Middle frontal gyrus (tissue), 1 donor: ENCODE results near the gene FYCO1.

Experiments used
- DNase-seq: peaks from one replicate; pipeline ENCODE4 v3.0.0-alpha.2; 2015; ENCODE audit warnings: low spot score; ENCODE audit errors: extremely low spot score

Gene FYCO1

DNA sequence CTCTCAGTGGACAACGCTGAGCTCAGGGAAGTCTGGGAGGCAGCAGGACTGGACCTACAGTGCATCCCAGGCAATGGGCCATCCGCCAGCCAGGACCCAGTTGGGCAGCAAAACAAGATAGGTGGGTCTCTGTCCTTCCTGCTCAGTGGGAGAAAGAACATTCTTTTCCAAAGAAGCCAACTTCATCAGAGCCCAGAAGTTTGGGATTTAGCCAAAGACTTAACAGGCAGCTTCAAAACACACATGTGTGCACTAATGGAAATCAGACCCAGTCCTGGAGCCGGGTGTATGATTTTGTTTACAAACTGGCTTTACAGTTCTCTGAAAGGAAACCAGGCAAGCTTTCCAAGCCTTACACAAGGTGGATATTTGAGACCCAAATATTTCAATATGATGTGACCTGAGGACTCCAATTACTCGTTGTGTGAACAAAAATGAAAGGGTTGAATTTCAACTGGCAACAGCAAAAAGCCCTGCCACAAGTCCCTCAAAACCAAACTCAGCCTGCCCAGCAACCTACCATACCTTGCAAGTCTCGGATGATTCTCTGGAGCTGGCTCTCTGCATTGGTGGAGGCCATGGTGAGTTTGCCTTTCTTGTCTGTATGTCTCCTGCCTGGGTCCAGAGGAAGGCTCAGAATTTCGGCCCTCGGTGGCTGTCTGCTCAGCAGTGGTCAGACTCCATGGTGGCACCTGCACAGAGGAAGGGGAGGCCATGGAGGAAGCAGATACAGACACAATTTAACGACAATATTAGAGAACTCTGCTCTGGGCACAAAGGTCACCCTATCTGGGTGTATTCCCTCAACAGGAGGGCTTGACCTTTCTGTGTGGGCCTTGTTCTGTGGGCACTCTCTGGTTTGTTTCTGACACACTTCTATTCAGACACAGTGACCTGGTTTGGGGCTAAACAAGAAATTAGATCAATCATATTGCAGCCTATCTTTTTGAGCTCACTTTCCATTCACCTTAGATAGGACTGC is 11.0 kb downstream of the FYCO1 start:
- DNase-seq = no peak

DNA sequence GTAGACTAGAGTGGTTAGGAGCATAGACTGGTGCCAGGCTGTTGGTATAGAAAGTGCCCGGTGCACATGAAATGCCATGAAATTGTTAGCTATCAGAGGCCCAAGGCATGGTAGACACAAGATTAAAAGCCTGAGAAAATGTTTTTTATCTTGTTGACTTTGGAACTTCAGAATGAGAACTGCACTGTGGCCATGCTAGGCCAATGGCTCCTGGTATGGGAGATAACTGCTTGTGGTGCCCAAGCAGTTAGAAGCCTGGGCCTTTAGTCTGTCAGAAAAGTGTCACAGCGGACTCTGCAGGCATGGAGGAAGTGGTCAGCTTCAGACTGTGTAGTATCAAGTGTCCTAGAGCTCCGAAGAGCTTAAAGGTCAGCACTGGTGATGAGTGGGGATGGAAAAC is 11.9 kb downstream of the FYCO1 start:
- DNase-seq = no peak

DNA sequence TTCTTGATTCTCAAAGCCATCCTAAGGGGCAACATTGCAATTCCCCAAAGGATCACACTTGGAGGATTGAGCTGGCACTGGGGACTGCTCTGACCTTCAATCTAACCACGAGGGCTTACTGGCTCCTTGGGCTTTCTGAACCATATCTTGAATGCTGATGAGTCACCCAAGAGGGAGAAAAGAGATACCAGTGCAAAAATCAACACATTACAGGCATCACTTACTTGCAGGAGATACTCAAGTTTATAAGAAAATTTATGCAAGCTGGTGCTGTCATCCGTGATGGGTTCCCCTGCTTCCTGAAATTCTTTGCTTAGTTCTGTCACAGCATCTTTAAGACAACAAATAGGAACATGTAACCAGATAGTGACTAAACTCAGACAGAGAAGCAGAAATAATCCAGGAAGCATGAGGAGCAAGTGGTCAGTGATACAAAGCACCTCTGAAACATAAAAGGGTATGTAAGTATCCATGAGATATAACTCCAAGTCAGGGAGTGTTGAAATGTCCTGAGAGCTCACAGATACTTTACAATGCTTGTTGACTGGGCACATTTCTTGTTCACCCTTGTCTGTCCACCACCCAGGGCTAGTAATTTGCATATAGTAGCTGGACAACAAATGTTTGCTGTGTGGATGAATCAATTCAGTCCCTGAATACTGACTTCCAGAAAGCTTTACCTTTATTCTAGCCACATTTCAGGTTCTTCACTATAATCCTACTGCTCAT is 14.1 kb downstream of the FYCO1 start:
- DNase-seq = no peak

DNA sequence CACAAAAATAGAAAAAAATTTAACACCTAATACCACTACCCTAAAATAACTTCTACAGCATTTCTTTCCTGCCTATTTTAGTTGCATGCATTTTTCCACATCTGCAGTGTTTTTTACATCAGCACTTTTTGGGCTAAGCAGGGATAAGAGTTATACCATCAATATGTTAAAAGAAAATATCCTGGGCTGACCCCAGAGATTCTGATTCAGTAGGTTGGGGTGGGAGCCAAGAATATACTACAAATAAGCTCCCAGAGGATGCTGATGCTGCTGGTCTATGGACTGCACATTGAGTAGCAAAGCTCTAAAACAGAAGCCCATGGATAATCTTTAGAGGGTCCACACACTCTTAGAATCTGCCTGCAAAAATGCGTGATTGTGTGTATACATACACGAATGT is 14.8 kb downstream of the FYCO1 start:
- DNase-seq = no peak

DNA sequence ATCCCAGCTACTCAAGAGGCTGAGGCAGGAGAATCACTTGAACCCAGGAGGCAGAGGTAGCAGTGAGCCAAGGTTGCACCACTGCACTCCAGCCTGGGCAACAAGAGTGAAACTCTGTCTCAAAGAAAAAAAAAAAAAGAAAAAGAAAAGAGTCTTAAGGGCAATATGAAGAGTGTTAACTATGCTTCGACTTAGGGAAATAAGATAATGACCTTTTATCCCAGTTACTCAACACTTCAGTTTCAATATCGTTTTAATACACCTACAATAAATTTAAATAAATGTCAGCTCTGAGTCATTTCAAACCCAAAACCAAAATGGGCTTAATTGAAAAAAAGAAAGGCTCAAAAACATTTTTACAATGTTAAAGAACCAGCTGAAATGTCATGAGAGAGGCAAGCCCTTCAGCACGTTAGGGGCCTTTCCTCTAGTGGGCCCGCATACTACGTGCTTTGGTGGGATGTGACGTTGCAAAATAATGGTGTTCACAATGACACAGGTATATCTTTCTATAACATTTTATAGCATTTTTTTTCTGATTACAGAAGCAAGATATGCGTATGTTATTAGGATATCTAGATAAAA is 15.3 kb downstream of the FYCO1 start:
- DNase-seq = no peak

DNA sequence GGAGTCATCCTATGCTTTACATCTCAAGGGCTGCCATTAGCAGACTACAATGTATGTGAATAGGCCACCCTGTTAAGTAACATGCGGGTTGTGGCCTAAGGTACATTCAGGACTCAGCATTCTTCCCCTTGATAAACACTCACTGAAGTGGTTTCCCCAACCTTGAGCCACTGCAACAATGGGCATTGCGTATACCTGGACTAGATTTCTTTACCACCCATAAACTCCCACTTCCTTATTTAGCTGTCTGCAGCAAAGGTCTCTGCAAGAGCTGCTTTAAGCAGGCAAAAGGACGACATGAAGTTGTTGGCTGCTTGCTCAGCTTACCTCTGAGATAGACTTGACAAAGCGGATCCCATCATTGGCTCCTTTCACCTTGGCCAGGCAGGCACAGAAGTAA is 16.2 kb downstream of the FYCO1 start:
- no peak for DNase-seq

DNA sequence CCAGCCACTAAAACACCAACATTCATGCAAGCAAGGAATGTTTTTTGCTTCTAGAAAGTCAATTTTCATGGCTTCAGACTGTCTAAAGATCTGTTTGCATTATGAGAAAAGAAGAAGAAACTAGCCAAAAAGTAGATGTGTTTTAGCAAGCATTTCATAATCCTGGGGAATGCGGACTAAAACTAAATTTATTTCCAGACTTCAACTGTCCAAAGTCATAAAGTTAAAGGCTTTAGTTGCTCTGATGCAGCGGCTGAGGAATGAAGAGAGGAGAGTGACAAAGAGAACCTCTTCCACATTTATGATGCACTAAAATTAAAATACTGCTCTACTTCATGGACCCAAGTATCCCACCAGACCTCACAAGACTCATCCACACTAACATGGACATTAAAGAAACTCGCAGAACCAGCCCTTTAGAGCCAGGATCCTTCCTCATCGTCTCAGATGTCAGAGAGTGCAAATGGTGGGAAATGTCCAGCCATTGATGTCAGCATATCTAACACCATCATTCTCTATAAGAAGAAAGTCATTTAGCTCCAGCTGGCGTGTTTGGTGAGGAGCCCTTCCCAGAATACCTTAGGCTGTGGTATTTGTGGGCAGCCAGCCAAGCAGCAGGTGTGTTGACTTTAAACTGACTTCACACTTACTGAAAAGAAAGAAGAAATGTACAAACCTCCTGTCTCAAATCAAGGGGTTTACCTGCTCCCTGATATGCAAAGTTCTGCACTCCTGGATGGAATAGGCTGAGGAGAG is 17.4 kb downstream of the FYCO1 start:
- no peak for DNase-seq

DNA sequence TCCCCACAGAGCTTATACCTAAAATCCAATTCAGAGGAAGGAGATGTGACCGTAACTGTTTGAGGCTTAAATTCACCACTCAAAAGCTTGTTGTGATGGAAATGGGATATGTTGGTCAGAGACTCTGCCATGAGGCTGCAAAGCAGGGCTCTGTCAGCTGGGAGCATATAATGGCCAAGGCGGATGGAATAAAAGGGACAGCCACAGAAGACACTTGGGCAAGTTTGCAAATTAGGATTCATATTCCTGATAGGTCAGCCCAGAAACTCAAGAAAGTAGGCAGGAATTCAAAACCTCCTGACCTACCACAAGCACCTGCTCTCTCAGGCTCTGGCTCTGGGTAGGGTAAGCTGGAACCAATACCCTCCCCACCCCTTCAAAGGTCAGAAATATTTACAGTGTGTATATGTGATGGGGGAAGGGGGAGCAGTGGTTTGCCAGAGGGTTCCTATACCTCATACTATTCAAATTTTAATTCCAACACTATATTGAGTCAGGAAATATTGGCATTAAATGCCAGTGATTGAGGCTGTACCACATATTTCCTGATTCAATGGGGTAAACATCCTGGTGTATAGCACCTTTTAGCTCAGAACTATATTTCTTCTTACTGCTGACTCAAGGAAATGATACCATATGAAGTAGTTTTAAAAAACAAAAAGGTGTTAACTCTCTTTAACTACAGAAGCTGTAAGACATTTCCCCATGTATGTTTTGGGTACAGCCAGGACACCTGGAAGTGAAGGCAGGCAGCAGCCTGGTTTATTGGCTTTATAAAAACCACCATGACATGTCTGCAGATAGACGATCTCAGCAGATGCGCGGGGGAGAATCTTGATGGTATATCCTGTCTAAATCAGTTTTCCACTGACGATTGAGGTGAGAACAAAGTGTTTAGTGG is 19.2 kb downstream of the FYCO1 start:
- no peak for DNase-seq

DNA sequence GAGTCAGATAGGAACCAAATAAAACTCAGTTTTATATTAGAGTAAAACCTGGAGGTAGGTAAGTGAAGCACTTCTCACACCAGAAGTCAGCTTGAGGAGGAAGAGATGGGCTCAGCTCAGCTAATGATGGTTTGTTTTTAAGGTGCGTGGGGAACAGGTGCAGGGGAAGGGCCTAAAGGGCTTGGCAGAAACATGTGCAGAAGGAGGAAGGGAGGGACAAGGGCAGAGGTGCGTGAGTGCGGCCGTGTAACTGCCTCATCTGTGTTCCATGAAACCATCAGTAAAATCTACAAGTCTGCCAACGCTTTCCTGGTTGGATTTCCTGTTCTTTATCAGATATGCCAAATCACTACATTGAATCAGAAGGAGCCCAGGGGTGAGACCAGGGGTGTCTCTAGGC is 19.9 kb downstream of the FYCO1 start:
- no peak for DNase-seq

DNA sequence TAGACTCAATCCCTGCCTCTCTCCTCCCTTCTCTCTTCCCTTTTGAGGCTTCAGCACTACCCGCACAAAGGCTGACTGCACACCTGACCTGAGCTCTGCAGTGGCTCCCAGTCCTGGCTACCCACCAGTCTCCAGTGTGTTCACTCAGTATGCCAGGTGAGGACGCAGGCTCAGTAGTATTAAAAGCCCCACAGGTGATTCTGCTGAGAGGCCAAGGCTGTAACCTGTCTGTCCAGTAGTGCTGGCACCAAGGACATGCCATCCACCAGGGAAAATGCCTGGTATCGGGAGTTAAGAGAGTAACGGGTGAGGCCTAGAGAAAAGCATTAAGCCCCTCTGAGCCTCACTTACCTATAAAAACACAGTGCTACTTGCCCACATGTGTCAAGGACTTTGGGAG is 20.9 kb downstream of the FYCO1 start:
- no peak for DNase-seq

DNA sequence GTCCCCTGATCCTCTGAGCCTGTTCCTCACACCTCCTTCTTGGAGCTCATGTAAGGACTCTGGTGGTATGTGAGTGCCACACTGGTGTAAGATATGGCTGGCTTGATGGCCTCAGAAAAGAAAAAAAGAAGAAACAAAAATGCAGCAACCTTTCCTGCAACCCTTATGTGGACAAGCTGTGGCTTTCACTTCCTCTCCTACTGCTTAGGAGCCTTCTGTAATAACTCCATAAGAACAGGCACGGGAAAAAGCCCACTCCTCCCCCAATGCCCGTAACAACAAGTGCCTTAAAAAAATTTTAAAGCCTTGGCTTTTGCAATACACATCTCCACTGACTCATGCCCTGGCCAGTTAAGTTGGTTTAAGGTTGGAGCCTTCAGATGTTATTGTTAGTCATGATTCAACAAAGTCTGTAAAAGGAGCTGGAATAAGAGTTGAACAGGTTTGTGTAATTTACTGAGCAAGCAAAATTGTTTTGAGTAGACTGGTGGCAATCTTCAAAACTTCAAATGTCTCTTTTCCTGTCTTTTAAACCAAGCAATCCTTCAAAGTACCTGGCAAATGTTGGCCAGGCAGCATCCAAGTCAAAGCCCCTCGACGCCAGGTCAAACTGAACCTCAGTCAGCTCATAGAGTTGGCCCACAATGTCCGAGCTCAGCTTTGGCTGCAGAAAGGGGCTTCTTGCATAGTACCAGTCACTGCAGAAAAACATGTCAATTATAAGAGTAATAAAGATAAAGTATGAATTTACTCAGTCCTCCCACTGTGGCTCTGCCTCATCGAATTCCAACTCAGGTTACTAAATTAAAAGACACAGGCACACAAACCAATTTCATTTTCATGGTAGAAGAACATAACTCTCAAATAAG is 22.9 kb downstream of the FYCO1 start:
- DNase-seq = no peak

DNA sequence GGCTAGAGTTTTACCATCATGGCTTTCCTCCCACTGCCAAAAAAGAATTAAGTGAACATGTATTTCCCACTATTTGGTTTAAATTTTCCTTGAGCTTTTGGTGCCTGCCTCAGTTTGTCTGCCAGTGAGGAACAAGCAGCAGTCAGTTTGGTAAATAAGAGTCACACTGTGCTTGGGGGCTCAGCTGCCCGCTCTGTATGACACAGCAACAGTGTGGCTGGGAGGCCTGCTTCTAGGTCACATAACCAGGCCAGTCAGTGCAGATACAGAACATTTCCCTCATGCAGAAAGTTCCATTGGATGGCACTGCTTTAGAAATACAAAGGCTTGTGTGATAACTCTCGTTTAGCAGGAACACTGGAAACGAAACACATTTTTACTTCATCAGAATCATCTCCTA is 25.7 kb downstream of the FYCO1 start:
- DNase-seq = no peak

DNA sequence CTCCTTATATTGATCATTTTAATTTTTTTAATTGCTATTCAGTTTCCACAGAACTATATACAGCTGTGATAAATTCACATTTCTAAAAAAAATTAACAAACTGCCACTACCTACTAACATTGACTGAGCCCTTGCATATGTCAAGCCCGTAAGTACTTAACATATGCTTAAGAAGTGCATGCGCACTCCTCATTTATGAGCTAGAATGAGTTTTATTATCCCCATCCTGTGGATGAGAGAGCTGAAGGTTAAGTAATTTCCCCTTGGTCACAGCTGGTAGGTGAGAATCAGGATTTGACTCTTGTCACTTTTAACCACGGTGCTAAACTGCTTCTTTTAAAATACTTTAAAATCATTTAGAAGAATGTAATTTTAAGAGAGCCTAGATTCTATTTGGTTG is 26.5 kb downstream of the FYCO1 start:
- no peak for DNase-seq

DNA sequence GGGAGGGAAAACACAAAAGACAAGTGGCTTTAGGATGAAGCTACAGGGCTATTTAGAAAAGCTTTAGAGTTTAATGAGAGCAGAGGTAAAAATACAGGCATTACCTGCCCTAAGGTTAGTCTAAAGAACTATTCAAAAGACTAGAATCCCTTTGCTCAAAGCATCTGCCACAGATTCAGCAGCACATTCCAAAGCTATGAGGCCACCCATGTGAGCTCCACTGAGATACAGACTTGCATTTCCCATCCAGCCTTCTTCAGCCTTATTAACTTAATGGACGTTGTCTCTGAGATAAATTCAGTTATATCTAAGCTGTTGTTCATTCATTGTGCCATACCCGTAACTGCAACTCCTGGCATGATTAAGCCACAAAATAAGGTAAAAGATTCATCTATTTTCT is 26.9 kb downstream of the FYCO1 start:
- DNase-seq = no peak

DNA sequence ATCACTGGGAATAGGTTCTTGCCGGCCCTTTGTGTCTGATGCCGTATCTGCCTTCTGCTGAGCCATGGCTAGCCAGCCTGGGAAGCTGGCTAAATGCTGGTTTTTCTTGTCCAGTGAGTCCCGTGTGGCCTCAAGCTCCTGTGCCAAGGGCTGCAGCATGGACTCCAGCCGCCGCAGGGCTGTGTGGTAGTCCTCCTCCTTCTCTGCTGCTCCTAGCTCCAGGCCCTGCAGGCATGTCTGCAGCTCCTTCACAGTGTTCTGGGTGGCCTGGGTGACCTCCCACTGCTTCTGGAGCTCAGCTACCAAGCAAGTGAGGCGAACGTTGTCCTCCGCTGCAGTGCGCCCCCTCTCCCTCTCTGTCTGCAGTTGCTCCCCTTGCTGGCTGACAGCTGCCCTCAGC is 27.5 kb downstream of the FYCO1 start:
- no peak for DNase-seq

DNA sequence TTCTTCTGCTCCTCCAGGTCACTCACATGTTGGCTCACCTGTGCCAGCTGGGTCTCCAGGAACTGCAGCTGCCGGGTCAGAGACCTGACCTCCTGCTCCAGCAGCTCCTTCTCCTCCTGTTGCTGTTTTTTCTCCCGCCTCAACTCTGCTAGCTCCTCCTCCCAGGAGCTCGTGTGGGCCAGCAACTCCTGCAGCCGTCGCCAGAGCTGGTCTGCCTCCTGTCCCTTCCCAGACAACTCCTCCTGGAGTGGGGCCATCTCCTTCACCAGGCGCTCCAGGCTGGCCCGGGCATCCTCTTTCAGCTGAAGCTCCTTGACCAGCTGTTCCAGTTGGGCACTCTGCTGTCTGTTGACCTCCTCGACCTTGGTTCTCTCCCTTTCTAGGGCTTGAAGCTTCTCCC is 27.9 kb downstream of the FYCO1 start:
- DNase-seq = no peak

DNA sequence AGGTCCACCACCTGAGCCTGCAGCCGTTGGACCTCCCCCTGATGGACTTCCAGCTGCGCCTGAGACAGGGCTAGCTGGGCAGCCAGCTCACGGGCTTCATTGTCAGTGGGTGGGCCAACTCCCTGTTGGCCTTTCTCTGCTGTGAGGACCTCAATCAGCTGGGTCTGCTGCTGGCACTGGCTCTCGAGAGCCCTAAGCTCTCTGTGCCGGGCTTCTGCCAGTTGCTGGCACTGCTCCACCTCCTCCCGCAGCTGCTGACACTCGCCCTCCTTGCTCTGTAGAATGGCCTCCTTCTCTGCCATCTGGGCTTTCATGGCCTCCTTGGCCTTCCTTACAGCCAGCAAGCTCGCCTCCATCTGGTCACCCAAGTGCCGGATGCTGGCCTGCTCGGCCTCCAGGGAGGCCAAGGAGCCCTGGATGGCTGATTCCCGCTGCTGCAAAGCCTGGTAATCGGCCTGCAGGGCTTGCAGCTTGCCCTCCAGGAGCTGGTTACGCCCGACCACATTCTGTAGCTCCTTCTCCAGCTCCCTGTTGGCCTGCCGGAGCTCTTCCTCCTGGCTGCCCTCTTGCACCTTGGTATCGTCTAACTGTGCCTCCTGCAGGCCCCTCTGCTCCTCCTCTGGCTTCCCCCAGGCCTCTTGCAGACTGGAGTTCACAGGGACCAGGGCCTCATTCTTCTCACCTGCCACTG is 28.5 kb downstream of the FYCO1 start:
- DNase-seq = no peak

DNA sequence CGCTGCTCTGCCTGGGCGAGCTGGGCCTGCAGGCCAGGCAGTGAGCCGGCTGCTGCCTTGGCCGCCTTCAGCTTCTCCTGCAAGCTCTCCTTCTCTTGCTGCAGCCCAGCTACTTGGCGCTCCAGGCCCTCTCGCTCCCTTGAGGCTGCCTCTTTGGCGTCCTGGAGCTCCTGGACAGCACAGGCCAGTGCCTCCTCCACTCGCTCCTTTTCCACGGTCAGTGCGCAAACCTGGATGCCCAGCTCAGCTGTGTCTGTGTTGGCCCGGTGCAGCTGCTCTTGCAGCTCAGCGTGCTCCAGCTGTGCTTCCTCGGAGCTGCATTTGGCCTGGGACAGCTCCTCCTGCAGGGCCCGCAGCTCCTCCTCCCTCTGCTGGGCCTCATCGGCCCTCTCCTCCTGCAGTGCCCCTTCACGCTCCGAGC is 29.2 kb downstream of the FYCO1 start:
- DNase-seq = no peak

DNA sequence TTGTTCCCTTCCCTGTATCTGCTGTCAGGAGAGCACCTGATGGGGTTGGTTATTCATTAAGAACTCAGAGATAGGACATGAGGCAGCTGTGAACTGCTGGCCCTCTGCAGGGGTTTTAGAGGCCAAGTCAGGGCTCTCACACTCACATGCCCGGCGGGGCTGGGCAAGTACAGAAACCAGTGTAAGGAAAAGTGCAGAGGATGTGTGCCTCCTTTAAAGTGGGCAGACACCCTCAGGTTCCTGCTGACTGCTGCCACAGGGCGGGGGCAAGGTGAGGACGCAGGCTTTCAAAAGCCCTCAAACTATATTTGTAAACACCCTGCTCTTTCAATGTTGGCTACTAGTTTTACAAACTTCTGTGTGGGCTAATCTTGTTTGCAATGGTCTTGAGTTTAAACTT is 30.0 kb downstream of the FYCO1 start:
- no peak for DNase-seq
